ENCODE measurements around the gene SF3B5.

SF3B5 gene

GRCh38 chr6:144063246-144063743 is 32.1 kb downstream of the SF3B5 start:
- Histone ChIP-seq H3K4me2 (ENCODE audit: low read depth, low read length, poor library complexity, severe bottlenecking) (peak overlapping the region; percentile 82), H3K4me1 (ENCODE audit: insufficient read depth, low read length, poor library complexity, severe bottlenecking) (peaks cover 26% of the 10 kb centered on the region), H3K36me3 (ENCODE audit: insufficient read depth, low read length) (no peaks in the 10 kb centered on the region), H3K4me3 (ENCODE audit: low read length, poor library complexity, severe bottlenecking) (peak overlapping the region; percentile 79), H3K9me2 (replicated peaks; ENCODE audit: low read depth, low read length) (no peaks in the 10 kb centered on the region), H3K27me3 (ENCODE audit: insufficient read depth, low read length, poor library complexity, severe bottlenecking) (no peaks in the 10 kb centered on the region), H3F3A (ENCODE audit: low read depth) (0 out of 2 replicates have a peak, but pooled peaks cover 5% of the 10 kb centered on the region), H4K20me1 (ENCODE audit: insufficient read depth, low read length, poor library complexity, severe bottlenecking) (no peaks in the 10 kb centered on the region), H3K9ac (ENCODE audit: low read depth, low read length, poor library complexity, severe bottlenecking) (peak overlapping the region; percentile 92), H3K79me2 (ENCODE audit: insufficient read depth, low read length) (no peaks in the 10 kb centered on the region), H2AFZ (ENCODE audit: low read length) (peak overlapping the region; percentile 94), H3K9me3 (ENCODE audit: insufficient read depth, low read depth, low read length) (no peaks in the 10 kb centered on the region)
- TF ChIP-seq CTCF (conservative IDR thresholded peaks at IDR 0.05; ENCODE audit: low read length) (no peak), EZH2phosphoT487 (IDR thresholded peaks at IDR 0.05; ENCODE audit: borderline replicate concordance) (no peak)

GRCh38 chr6:144062786-144063185 is 32.6 kb downstream of the SF3B5 start:
- peak overlapping the region; percentile 92 for H3K9ac ChIP-seq (ENCODE audit: low read depth, low read length, poor library complexity, severe bottlenecking)
- TF ChIP-seq EZH2phosphoT487 (IDR thresholded peaks at IDR 0.05; ENCODE audit: borderline replicate concordance) (no peak), CTCF (conservative IDR thresholded peaks at IDR 0.05; ENCODE audit: low read length) (no peak)

GRCh38 chr6:144059139-144059538 is 36.2 kb downstream of the SF3B5 start:
- no peaks in the 10 kb centered on the region for H3K36me3 ChIP-seq (ENCODE audit: insufficient read depth, low read length)
- peaks cover 23% of the 10 kb centered on the region for H3K4me1 ChIP-seq (ENCODE audit: insufficient read depth, low read length, poor library complexity, severe bottlenecking)
- H3K4me3 ChIP-seq (ENCODE audit: low read length, poor library complexity, severe bottlenecking), result no peak overlapping the region
- TF ChIP-seq EZH2phosphoT487 (IDR thresholded peaks at IDR 0.05; ENCODE audit: borderline replicate concordance) (no peak), CTCF (conservative IDR thresholded peaks at IDR 0.05; ENCODE audit: low read length) (no peak)
- no peaks in the 10 kb centered on the region for H4K20me1 ChIP-seq (ENCODE audit: insufficient read depth, low read length, poor library complexity, severe bottlenecking)
- no peaks in the 10 kb centered on the region for H3K9me3 ChIP-seq (ENCODE audit: insufficient read depth, low read depth, low read length)
- H3K9me2 ChIP-seq (replicated peaks; ENCODE audit: low read depth, low read length), result no peaks in the 10 kb centered on the region
- H3K9ac ChIP-seq (ENCODE audit: low read depth, low read length, poor library complexity, severe bottlenecking), result no peak overlapping the region
- no peaks in the 10 kb centered on the region for H3K27me3 ChIP-seq (ENCODE audit: insufficient read depth, low read length, poor library complexity, severe bottlenecking)
- no peak overlapping the region for H3K4me2 ChIP-seq (ENCODE audit: low read depth, low read length, poor library complexity, severe bottlenecking)
- no peak overlapping the region for H2AFZ ChIP-seq (ENCODE audit: low read length)
- no peaks in the 10 kb centered on the region for H3F3A ChIP-seq (ENCODE audit: low read depth)
- no peaks in the 10 kb centered on the region for H3K79me2 ChIP-seq (ENCODE audit: insufficient read depth, low read length)

More at GRCh38 chr6:144062786-144063185, 32.6 kb downstream of the SF3B5 start:
- no peaks in the 10 kb centered on the region for H3K9me3 ChIP-seq (ENCODE audit: insufficient read depth, low read depth, low read length)
- peaks cover 26% of the 10 kb centered on the region for H3K4me1 ChIP-seq (ENCODE audit: insufficient read depth, low read length, poor library complexity, severe bottlenecking)
- H3K27me3 ChIP-seq (ENCODE audit: insufficient read depth, low read length, poor library complexity, severe bottlenecking), result no peaks in the 10 kb centered on the region
- no peaks in the 10 kb centered on the region for H3K9me2 ChIP-seq (replicated peaks; ENCODE audit: low read depth, low read length)
- H3K4me3 ChIP-seq (ENCODE audit: low read length, poor library complexity, severe bottlenecking), result peak overlapping the region; percentile 79
- 0 out of 2 replicates have a peak, but pooled peaks cover 5% of the 10 kb centered on the region for H3F3A ChIP-seq (ENCODE audit: low read depth)
- H4K20me1 ChIP-seq (ENCODE audit: insufficient read depth, low read length, poor library complexity, severe bottlenecking), result no peaks in the 10 kb centered on the region
- H3K36me3 ChIP-seq (ENCODE audit: insufficient read depth, low read length), result no peaks in the 10 kb centered on the region
- H3K79me2 ChIP-seq (ENCODE audit: insufficient read depth, low read length), result no peaks in the 10 kb centered on the region
- peak overlapping the region; percentile 82 for H3K4me2 ChIP-seq (ENCODE audit: low read depth, low read length, poor library complexity, severe bottlenecking)
- peak overlapping the region; percentile 94 for H2AFZ ChIP-seq (ENCODE audit: low read length)
